ENCODE measurements around the gene SELE.

DNA sequence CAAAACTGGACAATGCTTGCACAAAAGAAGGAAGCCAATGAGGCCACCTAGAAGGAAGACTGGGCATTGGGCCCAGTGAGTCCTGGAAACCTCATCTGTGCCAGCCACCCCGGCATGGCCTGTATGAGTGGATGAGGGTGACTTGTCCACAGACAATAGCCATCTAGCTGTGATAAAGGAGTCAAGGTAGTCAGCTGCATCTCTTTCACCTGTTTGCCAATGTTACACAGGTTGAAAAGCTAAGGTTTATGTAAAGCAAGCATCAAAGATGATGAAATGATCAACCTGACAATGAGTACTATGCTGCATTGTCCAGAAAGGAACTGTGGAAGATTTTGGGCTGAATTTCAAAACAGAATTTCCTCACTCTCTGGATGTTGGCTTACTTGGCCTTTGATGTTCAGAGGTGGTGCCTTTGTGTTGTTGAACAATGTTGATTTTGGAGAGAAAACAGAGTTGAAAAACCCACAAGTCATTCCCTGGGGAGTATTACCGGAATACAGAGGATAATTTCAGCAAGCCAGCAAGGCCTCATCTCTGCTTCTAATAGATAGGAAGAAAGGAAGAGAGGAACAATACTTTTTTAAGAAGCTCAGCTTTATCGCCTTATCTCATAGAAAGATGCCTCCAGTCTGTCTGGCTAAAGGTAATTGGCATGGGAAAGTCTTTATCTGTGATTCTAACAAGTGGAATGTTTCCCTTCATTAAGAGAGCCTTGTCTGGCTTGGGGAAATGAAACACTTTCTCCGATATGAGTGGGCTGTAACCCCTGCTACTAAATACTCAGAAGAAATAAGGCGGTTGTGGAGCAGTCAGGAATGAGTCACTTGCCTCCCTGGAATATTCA is 11.4 kb upstream of the SELE start:
- TF ChIP-seq CTCF (IDR thresholded peaks at IDR 0.05) (no peak), EZH2 (IDR thresholded peaks at IDR 0.05) (no peak), EZH2phosphoT487 (IDR thresholded peaks at IDR 0.05) (no peak)
